Gastroesophageal sphincter (tissue), 3 donors: ENCODE results near the gene POMT1.

Experiments used
- CTCF ChIP-seq, 4 experiments: fragments of 200-600 bp in 2 of 4; fragments of 450-650 bp in 2 of 4; sonication (generic) in 1 of 4; IDR thresholded peaks; one replicate each; pipeline ENCODE4 v1.5.1; 2017 to 2019; ENCODE audit warnings: antibody characterized with exemption in 4 of 4, mild to moderate bottlenecking in 2 of 4, moderate library complexity in 2 of 4
- EP300 ChIP-seq: sonication (generic); formaldehyde crosslinking; IDR thresholded peaks from one replicate; pipeline ENCODE4 v1.6.1; 2017; ENCODE audit warnings: antibody characterized with exemption, mild to moderate bottlenecking
- POLR2A ChIP-seq, 2 donors: fragments of 450-650 bp; IDR thresholded peaks; one replicate each; pipeline ENCODE4 v1.6.1; 2017; ENCODE audit warnings: antibody characterized with exemption in 2 of 2, mild to moderate bottlenecking in 2 of 2, moderate library complexity in 1 of 2
- POLR2AphosphoS5 ChIP-seq: sonication (generic); formaldehyde crosslinking; IDR thresholded peaks from one replicate; pipeline ENCODE4 v1.6.1; 2017; ENCODE audit warnings: antibody characterized with exemption

- TF ChIP-seq POLR2A (IDR thresholded peaks at IDR 0.05) = no peak
- no peak for TF ChIP-seq CTCF (IDR thresholded peaks at IDR 0.05)
- no peak for TF ChIP-seq POLR2AphosphoS5
- TF ChIP-seq EP300 = no peak
Measured at GRCh38 chr9:131546336-131547084, 43.8 kb downstream of the POMT1 start.
